GM19025 (cell line): ENCODE data around the gene IPP.
A peak's percentile ranks its signal among the peaks of the same experiment; 100 is the strongest.
"Not testable (repeated sequence)": the region's sequence is repeated elsewhere in the genome, so short reads cannot be mapped to it uniquely, and the experiment has no call there.

ENCODE experiments used
- ATAC-seq: cut with Tn5 transposase; IDR thresholded peaks from one replicate; pipeline ENCODE4 v1.9.1; 2021; ENCODE audit warnings: mild to moderate bottlenecking, low read depth, moderate library complexity; ENCODE audit not compliant: unreplicated experiment

Gene IPP

GRCh38 chr1:45750298-45751038 lies at the start of gene IPP:
Gene IPP (minus strand): TSS chr1:45750653. CDS start chr1:45746411, 4,242 bp downstream.
- peak; percentile 92 for ATAC-seq

GRCh38 chr1:45796946-45797345 lies 46.5 kb upstream of the IPP start:
- no peak for ATAC-seq

- ATAC-seq = no peak
These were observed 45.9 kb upstream of the IPP start for GRCh38 chr1:45796381-45796780.

GRCh38 chr1:45793942-45794604 lies 43.6 kb upstream of the IPP start:
- no peak for ATAC-seq

- ATAC-seq = no peak
These were observed 42.3 kb upstream of the IPP start for GRCh38 chr1:45792744-45793143.

DNA sequence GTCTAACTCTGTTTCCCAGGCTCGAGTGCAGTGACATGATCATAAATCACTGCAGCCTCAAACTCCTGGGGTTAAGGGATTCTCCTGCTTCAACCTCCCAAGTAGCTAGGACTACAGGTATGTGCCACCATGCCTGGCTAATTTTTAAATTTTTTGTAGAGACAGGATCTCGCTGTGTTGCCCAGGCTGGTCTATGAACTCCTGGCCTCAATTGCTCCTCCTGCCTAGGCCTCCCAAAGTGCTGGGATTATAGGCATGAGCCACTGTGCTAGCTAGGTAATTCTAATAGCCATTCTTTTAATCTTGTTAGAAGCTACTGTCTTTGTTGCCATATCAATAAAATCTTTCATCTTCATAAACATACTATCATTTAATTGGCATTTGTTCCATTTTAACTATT lies 39.1 kb upstream of the IPP start:
- no peak for ATAC-seq

DNA sequence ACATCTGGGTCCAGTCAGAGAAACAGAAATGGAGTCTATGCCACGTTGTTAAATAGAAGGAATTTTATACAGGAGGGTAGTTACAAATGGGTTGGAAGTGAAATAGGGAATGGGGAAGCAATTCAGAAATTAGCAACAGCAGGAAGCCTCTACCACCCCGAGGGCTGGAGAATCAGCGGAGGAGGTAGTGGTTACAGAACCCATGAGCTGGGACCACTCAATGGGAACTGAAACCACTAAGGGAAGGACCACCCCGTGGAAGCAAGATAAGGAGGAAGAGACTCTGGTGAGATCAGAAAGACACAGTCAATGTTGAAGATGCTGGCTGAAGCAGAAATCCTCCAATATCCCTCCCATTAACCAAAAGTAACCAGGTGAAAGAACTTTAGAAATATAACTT lies 37.5 kb upstream of the IPP start:
- ATAC-seq = no peak

GRCh38 chr1:45785583-45785982 lies 35.1 kb upstream of the IPP start:
- ATAC-seq = no peak

- ATAC-seq = no peak
These were observed 25.3 kb upstream of the IPP start for GRCh38 chr1:45775794-45776193.

GRCh38 chr1:45772971-45773370 lies 22.5 kb upstream of the IPP start:
- ATAC-seq = no peak

DNA sequence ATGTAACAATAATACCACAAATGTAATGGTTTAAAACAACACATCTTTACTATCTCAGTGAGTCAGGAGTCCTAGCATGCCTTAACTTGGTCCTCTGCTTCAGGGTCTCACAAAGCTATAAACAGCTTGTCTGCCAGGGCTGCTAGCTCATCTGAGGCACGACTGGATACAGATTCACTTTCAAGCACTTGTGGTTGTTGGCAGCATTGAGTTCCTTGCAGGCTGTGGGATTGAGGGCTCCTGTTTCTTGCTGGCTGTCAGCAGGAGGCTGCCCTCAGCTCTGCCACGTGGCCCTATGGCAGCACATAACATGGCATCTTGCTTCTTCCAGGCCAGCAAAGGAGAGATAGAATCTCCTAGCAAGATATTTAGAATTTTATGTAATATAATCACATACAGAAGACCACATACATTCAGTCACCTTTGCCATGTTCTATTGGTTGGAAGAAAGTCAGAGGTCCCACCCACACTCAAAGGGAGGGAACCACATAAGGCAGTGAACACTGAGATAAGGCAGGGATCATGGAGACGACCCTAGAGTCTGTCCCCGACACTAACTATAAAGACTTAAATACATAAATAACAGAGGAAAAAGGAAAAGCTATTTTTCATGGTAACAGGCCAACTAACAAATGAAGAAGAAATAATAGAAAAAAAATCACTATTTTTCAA lies 18.9 kb upstream of the IPP start:
- ATAC-seq = no peak

DNA sequence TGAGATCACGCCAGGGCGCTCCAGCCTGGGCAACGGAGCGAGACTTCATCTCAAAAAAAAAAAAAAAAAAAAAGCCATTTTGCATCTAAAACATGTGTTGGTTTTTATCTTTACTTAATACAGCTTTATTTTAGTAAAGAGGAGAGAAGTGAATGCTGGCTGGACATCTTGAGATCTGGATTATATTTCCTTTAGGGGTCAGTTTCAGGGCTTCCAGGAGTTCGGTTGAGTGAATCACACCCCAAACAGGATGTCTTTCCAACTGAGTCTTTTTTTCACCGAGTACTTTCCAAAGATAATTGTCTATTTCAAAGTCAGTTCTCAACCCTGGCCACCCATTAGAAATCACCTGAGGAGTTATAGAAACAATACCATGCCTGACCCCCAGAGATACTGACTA lies 16.6 kb upstream of the IPP start:
- no peak for ATAC-seq

GRCh38 chr1:45765999-45766792 lies 15.7 kb upstream of the IPP start:
- ATAC-seq = no peak

GRCh38 chr1:45762291-45762690 lies 11.8 kb upstream of the IPP start:
- ATAC-seq = no peak

GRCh38 chr1:45755697-45756096 lies 5.2 kb upstream of the IPP start:
- ATAC-seq = no peak

- no peak for ATAC-seq
These were observed 3.0 kb upstream of the IPP start for GRCh38 chr1:45753248-45754037.

- ATAC-seq = no peak
These were observed 2.1 kb upstream of the IPP start for GRCh38 chr1:45752441-45753052.

GRCh38 chr1:45752014-45752413 lies 1.6 kb upstream of the IPP start:
- ATAC-seq = no peak

- not testable (repeated sequence) for ATAC-seq
These were observed 786 bp upstream of the IPP start for GRCh38 chr1:45751039-45751838.
